ENCODE results near the gene FGFR4.

The FGFR4 gene

DNA sequence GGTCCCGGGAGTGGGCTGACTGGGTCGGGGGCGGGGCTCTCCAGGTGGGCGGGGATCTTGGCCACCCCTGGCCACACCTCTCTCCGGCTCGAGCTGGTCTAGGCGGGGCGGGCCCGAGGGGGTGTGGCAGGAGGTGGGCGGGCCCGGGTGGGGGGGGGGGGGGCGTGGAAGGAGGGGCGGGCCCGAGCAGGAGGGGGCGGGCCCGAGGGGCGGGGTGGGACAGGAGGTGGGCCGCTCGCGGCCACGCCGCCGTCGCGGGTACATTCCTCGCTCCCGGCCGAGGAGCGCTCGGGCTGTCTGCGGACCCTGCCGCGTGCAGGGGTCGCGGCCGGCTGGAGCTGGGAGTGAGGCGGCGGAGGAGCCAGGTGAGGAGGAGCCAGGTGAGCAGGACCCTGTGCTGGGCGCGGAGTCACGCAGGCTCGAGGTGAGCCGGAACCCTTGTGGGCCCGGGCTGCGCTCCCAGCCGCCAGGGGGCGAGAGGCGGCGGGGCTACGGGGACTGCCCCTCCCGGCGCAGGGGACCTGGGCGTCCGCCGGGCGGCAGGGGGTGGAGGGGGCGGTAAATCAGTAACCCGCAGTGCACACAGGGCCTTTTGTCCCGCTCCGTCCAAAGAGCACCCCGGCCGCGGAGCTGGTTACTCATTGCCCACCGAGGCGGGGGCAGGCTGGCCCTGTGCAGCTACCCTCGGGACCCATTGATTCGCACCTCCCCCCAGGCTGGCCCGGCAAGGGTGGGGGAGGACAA, at the start of gene FGFR4:
FGFR4 (plus strand) TSS at position 262 of the 744 bp plus-strand sequence. CDS start 2,688 bp downstream, outside the sequence.
- DNase-seq (ENCODE audit: extremely low read depth, low read depth): no peak
- H3K4me3 ChIP-seq (replicated peaks; ENCODE audit: low read depth, low read length): peak within 1 kb of the TSS; percentile 41
- peak; percentile 64 for TF ChIP-seq CTCF (IDR thresholded peaks at IDR 0.05; ENCODE audit: low read depth, low read length, missing control alignments)

- DNase-seq (ENCODE audit: extremely low read depth, low read depth): no peak
- H3K4me3 ChIP-seq (replicated peaks; ENCODE audit: low read depth, low read length): no peak overlapping the region
- TF ChIP-seq CTCF (IDR thresholded peaks at IDR 0.05; ENCODE audit: low read depth, low read length, missing control alignments): no peak
Measured at GRCh38 chr5:177036921-177037320, 49.8 kb upstream of the FGFR4 start.

- no peak for DNase-seq (ENCODE audit: extremely low read depth, low read depth)
- H3K4me3 ChIP-seq (replicated peaks; ENCODE audit: low read depth, low read length): no peak overlapping the region
- no peak for TF ChIP-seq CTCF (IDR thresholded peaks at IDR 0.05; ENCODE audit: low read depth, low read length, missing control alignments)
Measured at GRCh38 chr5:177040814-177041420, 45.8 kb upstream of the FGFR4 start.

- no peak for DNase-seq (ENCODE audit: extremely low read depth, low read depth)
- no peak for TF ChIP-seq CTCF (IDR thresholded peaks at IDR 0.05; ENCODE audit: low read depth, low read length, missing control alignments)
- H3K4me3 ChIP-seq (replicated peaks; ENCODE audit: low read depth, low read length): no peak overlapping the region
Measured at GRCh38 chr5:177041936-177042335, 44.8 kb upstream of the FGFR4 start.

DNA sequence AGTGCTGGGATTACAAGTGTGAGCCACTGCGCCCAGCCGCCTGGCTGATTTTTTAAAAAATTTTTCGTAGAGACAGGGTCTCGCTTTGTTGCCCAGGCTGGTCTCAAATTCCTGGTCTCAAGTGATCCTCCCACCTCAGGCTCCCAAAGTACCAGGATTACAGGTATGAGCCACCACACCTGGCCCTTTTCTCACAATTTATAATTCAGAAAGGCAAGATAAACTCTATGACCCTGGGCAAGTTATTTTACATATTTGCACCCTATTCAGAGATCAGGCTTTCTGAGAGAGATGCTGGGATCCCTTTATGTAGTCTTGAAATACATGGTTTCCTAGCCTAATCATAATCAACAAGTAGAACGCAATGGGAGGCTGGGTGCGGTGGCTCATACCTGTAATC, 43.6 kb upstream of the FGFR4 start:
- DNase-seq (ENCODE audit: extremely low read depth, low read depth): no peak
- no peak overlapping the region for H3K4me3 ChIP-seq (replicated peaks; ENCODE audit: low read depth, low read length)
- TF ChIP-seq CTCF (IDR thresholded peaks at IDR 0.05; ENCODE audit: low read depth, low read length, missing control alignments): no peak

DNA sequence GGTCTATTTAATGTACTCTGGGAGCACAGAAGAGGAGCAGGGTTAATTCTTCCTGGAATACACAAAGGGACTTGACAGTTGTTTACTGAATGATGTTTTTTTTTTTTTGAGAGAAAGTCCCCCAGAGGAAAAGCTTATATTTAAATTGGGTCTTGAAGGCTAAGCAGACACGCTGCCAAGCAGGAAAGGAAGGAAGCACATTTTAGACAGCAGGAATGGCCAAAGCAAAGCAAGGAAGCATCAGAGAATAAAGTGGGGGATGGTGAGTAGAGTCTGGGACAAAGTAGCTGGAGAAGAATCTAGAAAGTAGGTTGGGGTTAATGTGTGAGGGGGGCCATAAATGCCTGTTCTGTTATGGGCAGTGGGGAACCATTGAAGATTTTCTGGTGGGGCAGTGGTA, 42.8 kb upstream of the FGFR4 start:
- TF ChIP-seq CTCF (IDR thresholded peaks at IDR 0.05; ENCODE audit: low read depth, low read length, missing control alignments): no peak
- no peak overlapping the region for H3K4me3 ChIP-seq (replicated peaks; ENCODE audit: low read depth, low read length)
- no peak for DNase-seq (ENCODE audit: extremely low read depth, low read depth)
